ENCODE data around the gene MARCKS.

MARCKS gene, protein sequence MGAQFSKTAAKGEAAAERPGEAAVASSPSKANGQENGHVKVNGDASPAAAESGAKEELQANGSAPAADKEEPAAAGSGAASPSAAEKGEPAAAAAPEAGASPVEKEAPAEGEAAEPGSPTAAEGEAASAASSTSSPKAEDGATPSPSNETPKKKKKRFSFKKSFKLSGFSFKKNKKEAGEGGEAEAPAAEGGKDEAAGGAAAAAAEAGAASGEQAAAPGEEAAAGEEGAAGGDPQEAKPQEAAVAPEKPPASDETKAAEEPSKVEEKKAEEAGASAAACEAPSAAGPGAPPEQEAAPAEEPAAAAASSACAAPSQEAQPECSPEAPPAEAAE

GRCh38 chr6:113856625-113857555, at the start of gene MARCKS:
TSS of gene MARCKS (plus strand) at chr6:113857345. CDS start at chr6:113857746, 401 bp downstream.
- H3K27ac ChIP-seq: peak within 1 kb of the TSS; percentile 98
- no peak for TF ChIP-seq CTCF (IDR thresholded peaks at IDR 0.05)
- no peak for TF ChIP-seq ZFX (IDR thresholded peaks at IDR 0.05; ENCODE audit: borderline replicate concordance)

DNA sequence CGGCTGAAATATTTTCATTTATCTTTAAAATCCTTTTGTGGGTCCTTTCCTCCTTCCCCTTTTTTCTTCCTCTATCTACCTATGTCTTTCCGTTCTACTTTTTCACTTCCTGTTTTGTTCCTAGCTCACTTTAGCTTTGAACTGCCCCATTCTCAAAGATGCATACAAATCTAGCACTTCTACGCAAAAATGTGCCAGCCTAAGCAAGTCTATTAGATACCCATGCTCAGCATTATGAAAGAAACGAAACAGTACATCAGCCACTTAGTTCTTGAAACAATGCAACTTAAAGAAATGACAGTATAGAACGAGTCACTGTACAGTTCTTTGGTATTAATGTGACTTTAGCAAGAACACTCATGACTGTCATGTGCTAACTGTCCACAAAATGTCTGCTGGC, 47.3 kb upstream of the MARCKS start:
- TF ChIP-seq ZFX (IDR thresholded peaks at IDR 0.05; ENCODE audit: borderline replicate concordance) (no peak), CTCF (IDR thresholded peaks at IDR 0.05) (no peak)
- no peak overlapping the region for H3K27ac ChIP-seq

DNA sequence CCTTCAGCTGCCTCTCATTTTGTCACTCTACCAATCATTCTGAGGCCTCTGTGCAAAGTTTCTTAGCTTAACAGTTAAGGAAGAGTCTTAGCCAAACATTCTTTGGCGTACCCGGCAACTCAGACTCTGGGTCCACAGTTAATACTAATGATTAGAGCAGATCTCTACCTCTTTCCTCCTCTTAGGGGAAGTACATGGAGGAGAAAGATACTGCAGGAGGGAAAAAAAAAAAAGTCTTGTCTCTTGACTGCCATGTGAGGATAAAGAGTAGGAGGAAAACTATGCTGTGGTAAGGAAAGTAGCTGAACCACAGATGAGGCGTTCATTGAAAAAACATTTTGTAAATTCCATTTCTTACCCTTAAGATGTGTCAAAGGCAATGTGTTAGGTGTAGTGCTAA, 44.0 kb upstream of the MARCKS start:
- no peak overlapping the region for H3K27ac ChIP-seq
- TF ChIP-seq CTCF (IDR thresholded peaks at IDR 0.05) (no peak), ZFX (IDR thresholded peaks at IDR 0.05; ENCODE audit: borderline replicate concordance) (no peak)

- TF ChIP-seq CTCF (IDR thresholded peaks at IDR 0.05) (no peak), ZFX (IDR thresholded peaks at IDR 0.05; ENCODE audit: borderline replicate concordance) (no peak)
Observed at GRCh38 chr6:113818578-113818977, 38.6 kb upstream of the MARCKS start.

GRCh38 chr6:113819169-113819830, 37.8 kb upstream of the MARCKS start:
- TF ChIP-seq ZFX (IDR thresholded peaks at IDR 0.05; ENCODE audit: borderline replicate concordance): no peak
- TF ChIP-seq CTCF (IDR thresholded peaks at IDR 0.05): no peak
- peak overlapping the region; percentile 57 for H3K27ac ChIP-seq

More at GRCh38 chr6:113818578-113818977, 38.6 kb upstream of the MARCKS start:
- H3K27ac ChIP-seq: peak overlapping the region; percentile 57

DNA sequence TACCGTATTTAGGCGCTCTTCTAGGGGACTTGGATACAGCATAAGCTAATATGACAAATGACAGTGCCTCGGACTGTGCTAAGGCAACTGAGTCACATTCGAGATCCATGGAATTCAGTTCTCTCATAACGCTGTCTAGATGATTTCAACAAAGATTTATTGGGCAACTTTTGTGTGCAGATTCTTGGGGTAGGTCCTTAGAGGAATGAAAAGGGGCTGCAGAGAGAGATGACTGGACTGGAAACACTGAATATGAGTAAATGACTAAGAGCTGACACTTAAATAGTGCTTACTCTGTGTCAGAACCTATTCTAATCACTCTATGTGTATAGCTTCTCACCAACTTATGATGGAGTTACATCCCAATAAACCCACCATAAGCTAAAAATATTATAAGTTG, 36.4 kb upstream of the MARCKS start:
- no peak overlapping the region for H3K27ac ChIP-seq
- TF ChIP-seq ZFX (IDR thresholded peaks at IDR 0.05; ENCODE audit: borderline replicate concordance) (no peak), CTCF (IDR thresholded peaks at IDR 0.05) (no peak)
